SU-DHL-6 (cell line): ENCODE data around the gene TDRD10.

Experiments
- H2AFZ ChIP-seq: fragments of 200-600 bp; sonication (generic); 2 replicates; pipeline ENCODE4 v1.6.1; 2014; ENCODE audit warnings: low read depth, mild to moderate bottlenecking, moderate library complexity, mixed read lengths, antibody characterized with exemption, low read length; ENCODE audit not compliant: severe bottlenecking
- H3F3A ChIP-seq: fragments of 200-600 bp; shearing (Covaris generic); 2 replicates; pipeline ENCODE4 v1.6.0; 2016; ENCODE audit warnings: antibody characterized with exemption, mild to moderate bottlenecking; ENCODE audit not compliant: insufficient read depth
- H3K27ac ChIP-seq: fragments of 200-600 bp; sonication (generic); 2 replicates; pipeline ENCODE4 v1.5.1; 2016; ENCODE audit warnings: low read depth, mild to moderate bottlenecking, low read length, moderate library complexity, mixed read lengths
- H3K27me3 ChIP-seq: fragments of 200-600 bp; sonication (generic), shearing (Covaris generic); 2 replicates; pipeline ENCODE4 v1.6.0; 2014; ENCODE audit warnings: mild to moderate bottlenecking, low read length
- H3K36me3 ChIP-seq: fragments of 200-600 bp; sonication (generic); 2 replicates; pipeline ENCODE4 v1.6.1; 2014; ENCODE audit warnings: mild to moderate bottlenecking, low read length, mixed read lengths
- H3K4me2 ChIP-seq: fragments of 300-600, 200-600 bp; shearing (Covaris generic), sonication (generic); 2 replicates; pipeline ENCODE4 v1.6.0; 2014; ENCODE audit warnings: low read length, low read depth, mild to moderate bottlenecking; ENCODE audit not compliant: poor library complexity, severe bottlenecking
- H3K4me3 ChIP-seq: fragments of 200-600 bp; sonication (generic); 2 replicates; pipeline ENCODE4 v1.5.1; 2014; ENCODE audit warnings: antibody characterized with exemption, low read length, mild to moderate bottlenecking, mixed read lengths; ENCODE audit not compliant: insufficient read depth, poor library complexity, severe bottlenecking
- H3K79me2 ChIP-seq: fragments of 200-600 bp; sonication (generic); 2 replicates; pipeline ENCODE4 v1.6.1; 2014; ENCODE audit warnings: mild to moderate bottlenecking, low read length, moderate library complexity; ENCODE audit not compliant: insufficient read depth
- H3K9ac ChIP-seq: fragments of 200-600 bp; sonication (generic); 2 replicates; pipeline ENCODE4 v1.7.0; 2014; ENCODE audit warnings: mild to moderate bottlenecking, low read length
- H3K9me2 ChIP-seq: fragments of 200-600 bp; sonication (generic); replicated peaks from 2 replicates; pipeline ENCODE4 v1.6.1; 2014; ENCODE audit warnings: low read length; ENCODE audit not compliant: insufficient read depth
- H3K9me3 ChIP-seq: fragments of 200-600 bp; sonication (generic); 2 replicates; pipeline ENCODE4 v1.6.1; 2014; ENCODE audit warnings: low read length, mixed read lengths; ENCODE audit not compliant: insufficient read depth
- H4K20me1 ChIP-seq: fragments of 200-600 bp; sonication (generic); 2 replicates; pipeline ENCODE4 v1.6.1; 2014; ENCODE audit warnings: low read depth, mild to moderate bottlenecking, antibody characterized with exemption, low read length, moderate library complexity, mixed read lengths
- EZH2phosphoT487 ChIP-seq: fragments of 200-600 bp; sonication (generic), shearing (Covaris generic); conservative IDR thresholded peaks from 2 replicates; pipeline ENCODE4 v1.6.1; 2018; ENCODE audit warnings: mild to moderate bottlenecking, antibody characterized with exemption, low read length, moderate library complexity, mixed read lengths
- TF ChIP-seq, protein P1 (sequence below): fragments of 200-600 bp; sonication (generic); IDR thresholded peaks from one replicate; pipeline ENCODE4 v1.5.1; 2017; ENCODE audit warnings: antibody characterized with exemption, mild to moderate bottlenecking, low read length, moderate library complexity; ENCODE audit not compliant: insufficient read depth, poor library complexity, severe bottlenecking

TDRD10 gene

DNA sequence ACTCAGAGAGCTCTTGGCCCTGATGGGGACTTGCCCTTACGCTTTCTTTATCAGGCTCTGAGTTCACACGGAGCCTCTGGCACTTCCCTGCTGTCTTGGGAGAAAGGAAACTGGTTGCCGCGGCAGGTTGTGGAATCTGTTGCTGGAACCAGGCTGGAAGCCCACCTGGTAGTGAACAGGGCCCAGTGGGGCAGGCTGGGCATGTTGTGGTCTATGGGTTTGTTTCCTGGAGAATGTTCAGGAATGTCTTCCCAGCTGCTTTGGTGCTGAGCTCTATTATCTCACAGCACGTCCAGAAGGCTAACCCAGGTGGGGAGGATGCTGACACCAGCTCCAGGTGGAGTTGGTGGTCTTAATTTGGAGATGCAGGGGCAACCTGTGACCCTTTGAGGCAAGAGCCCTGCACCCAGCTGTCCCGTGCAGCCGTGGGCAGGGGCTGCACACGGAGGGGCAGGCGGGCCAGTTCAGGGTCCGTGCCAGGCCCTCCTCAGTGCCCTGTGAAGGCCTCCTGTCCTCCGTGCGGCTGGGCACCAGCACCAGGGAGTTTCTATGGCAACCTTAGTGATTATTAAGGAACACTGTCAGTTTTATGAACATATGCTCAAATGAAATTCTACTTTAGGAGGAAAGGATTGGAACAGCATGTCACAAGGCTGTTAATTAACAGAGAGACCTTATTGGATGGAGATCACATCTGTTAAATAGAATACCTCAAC is 33.3 kb upstream of the TDRD10 start:
- Histone ChIP-seq H3K9me2 (no peaks in the 10 kb centered on the region), H3F3A (no peaks in the 10 kb centered on the region), H4K20me1 (no peaks in the 10 kb centered on the region), H3K27me3 (no peaks in the 10 kb centered on the region), H3K9me3 (no peaks in the 10 kb centered on the region), H3K79me2 (no peaks in the 10 kb centered on the region), H3K36me3 (no peaks in the 10 kb centered on the region), H3K4me3 (no peak overlapping the region), H3K27ac (no peak overlapping the region), H3K4me2 (no peak overlapping the region), H3K9ac (no peak overlapping the region), H2AFZ (no peak overlapping the region)
- TF ChIP-seq, protein P1, sequence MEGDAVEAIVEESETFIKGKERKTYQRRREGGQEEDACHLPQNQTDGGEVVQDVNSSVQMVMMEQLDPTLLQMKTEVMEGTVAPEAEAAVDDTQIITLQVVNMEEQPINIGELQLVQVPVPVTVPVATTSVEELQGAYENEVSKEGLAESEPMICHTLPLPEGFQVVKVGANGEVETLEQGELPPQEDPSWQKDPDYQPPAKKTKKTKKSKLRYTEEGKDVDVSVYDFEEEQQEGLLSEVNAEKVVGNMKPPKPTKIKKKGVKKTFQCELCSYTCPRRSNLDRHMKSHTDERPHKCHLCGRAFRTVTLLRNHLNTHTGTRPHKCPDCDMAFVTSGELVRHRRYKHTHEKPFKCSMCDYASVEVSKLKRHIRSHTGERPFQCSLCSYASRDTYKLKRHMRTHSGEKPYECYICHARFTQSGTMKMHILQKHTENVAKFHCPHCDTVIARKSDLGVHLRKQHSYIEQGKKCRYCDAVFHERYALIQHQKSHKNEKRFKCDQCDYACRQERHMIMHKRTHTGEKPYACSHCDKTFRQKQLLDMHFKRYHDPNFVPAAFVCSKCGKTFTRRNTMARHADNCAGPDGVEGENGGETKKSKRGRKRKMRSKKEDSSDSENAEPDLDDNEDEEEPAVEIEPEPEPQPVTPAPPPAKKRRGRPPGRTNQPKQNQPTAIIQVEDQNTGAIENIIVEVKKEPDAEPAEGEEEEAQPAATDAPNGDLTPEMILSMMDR, result no peak
- TF ChIP-seq EZH2phosphoT487, result no peak

DNA sequence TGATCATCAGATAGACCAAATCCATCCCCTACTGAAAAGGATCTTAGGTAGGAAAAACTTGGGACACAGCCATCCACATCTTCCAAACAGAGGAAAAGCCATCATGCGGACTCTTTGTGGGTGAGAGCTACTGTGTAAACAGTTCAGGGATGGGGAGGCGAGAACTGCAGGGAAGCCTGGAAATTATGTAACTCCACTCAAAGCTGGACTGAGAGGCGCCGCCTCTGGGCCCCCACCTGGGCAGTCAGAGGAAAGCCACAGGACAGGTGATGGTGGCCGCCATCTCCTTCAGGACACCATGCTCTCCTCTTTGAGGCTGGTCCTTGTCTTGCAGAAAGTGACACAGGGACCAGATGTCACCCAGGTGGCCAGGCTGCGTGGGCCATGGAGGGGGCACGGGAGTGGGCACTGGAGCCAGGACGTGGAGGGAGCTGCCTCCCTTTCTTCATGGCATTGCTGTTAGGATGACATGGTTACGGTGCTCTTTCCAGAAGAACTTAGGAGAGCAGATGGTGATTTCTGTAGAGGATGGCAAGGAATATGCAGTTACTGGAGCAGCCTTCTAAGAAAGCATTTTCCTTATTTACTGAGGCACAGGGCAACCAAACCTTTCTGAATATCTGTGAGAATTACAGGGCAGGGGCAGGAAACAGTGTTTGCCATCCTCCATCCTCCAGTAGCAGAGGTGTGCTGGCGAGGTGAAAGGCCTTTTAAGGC is 32.0 kb upstream of the TDRD10 start:
- Histone ChIP-seq H3K27me3 (no peaks in the 10 kb centered on the region), H3K27ac (no peak overlapping the region), H3K9ac (no peak overlapping the region), H2AFZ (no peak overlapping the region), H3K4me3 (no peak overlapping the region), H3F3A (no peaks in the 10 kb centered on the region), H3K9me2 (no peaks in the 10 kb centered on the region), H3K79me2 (no peaks in the 10 kb centered on the region), H4K20me1 (no peaks in the 10 kb centered on the region), H3K4me2 (no peak overlapping the region), H3K9me3 (no peaks in the 10 kb centered on the region), H3K36me3 (no peaks in the 10 kb centered on the region)
- no peak for TF ChIP-seq EZH2phosphoT487
- TF ChIP-seq, protein P1, result no peak

GRCh38 chr1:154471304-154471703 is 30.7 kb upstream of the TDRD10 start:
- no peak overlapping the region for H3K4me3 ChIP-seq
- no peaks in the 10 kb centered on the region for H3K36me3 ChIP-seq
- TF ChIP-seq, protein P1, result no peak
- no peak for TF ChIP-seq EZH2phosphoT487
- no peaks in the 10 kb centered on the region for H3K9me2 ChIP-seq
- no peaks in the 10 kb centered on the region for H3K9me3 ChIP-seq
- no peak overlapping the region for H3K27ac ChIP-seq
- H3K79me2 ChIP-seq, result no peaks in the 10 kb centered on the region
- no peak overlapping the region for H3K4me2 ChIP-seq
- H3F3A ChIP-seq, result no peaks in the 10 kb centered on the region
- no peaks in the 10 kb centered on the region for H3K27me3 ChIP-seq
- no peaks in the 10 kb centered on the region for H4K20me1 ChIP-seq
- H2AFZ ChIP-seq, result no peak overlapping the region
- no peak overlapping the region for H3K9ac ChIP-seq
